HG02981 (cell line): Measurements from ENCODE around the gene NLGN4Y.

Experiments
- ATAC-seq: cut with Tn5 transposase; IDR thresholded peaks from one replicate; pipeline ENCODE4 v1.9.1; 2021; ENCODE audit warnings: mild to moderate bottlenecking, moderate library complexity; ENCODE audit not compliant: unreplicated experiment

NLGN4Y gene

DNA sequence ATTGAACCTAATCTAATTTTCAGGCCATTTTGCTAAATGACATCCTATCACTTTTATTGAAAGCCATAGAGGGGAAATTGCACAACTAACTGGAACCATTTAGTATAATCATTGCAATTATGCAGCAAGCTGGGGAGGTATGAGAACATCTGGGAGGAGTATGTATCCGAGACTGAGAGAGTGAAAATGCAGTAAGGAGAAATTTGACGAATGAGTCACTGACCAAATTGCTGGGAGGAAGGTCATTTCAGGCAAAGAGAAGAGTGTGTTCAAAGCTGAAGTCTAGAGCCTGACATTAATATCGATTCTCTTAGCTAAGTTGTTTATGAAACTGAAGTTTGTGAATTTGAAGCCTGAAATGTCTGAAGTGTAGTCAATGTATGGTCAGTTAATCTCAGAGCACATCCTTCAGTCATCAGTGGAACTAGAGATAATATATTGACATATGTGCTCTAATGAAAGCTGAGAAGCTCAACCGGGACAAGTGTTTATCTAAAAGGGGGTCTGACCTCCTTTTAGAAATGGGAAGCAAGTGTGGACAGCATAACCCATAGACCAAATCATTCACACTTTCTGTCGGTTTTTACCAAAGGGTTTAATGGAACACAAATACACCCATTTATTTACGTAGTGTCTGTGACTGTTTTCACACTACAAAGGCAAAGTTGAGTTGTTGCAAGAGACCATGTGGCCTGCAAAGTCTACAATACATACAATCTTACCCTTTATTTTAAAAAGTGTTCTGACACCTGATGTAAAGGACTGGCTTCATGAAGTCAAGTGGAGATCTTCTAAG, 120.0 kb downstream of the NLGN4Y start:
- no peak for ATAC-seq

- no peak for ATAC-seq
Measured at GRCh38 chrY:14679181-14679580, 154.9 kb downstream of the NLGN4Y start.

GRCh38 chrY:14694543-14694942, 170.2 kb downstream of the NLGN4Y start:
- ATAC-seq: no peak

DNA sequence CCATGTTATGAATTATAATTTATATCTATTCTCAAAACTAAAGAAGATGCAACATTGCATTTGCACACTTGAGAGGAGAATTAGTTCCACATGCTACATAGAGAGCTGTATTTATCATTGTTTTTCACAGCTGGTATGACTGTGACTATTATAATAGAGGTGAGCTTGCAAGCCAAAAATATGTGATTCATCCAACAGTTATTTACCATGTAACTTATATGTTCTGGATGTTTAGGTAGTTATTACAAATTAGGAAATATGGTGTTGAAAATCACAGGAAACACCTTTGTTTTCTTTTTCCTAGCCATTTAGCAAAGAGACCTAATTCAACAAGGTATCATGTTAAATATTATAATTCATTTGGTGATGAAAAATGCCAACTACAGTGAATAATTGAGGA, 183.8 kb downstream of the NLGN4Y start:
- no peak for ATAC-seq

- no peak for ATAC-seq
Measured at GRCh38 chrY:14741596-14741995, 217.3 kb downstream of the NLGN4Y start.

- no peak for ATAC-seq
Measured at GRCh38 chrY:14748329-14748728, 224.0 kb downstream of the NLGN4Y start.

GRCh38 chrY:14755571-14755970, 231.2 kb downstream of the NLGN4Y start:
- no peak for ATAC-seq

GRCh38 chrY:14762903-14763302, 238.6 kb downstream of the NLGN4Y start:
- ATAC-seq: no peak

DNA sequence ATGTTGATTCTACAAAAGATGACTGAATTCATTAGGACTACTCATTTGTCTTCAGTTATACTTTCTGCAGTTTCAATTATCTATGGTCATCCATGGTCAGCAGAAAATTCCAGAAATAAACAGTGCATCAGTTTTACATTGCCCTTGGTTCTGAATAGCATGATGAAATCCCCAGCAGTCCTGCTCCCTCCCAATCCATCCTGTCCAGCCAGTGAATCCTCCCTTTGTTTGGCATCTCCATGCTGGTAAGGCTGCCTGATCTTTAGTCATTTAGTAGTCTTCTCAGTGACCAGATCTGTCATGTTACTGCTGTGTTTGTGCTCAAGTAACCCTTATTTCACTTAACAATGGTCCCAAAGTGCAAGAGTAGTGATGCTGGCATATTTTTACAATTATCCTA, 239.3 kb downstream of the NLGN4Y start:
- ATAC-seq: no peak

GRCh38 chrY:14778208-14778607, 253.9 kb downstream of the NLGN4Y start:
- ATAC-seq: no peak

- ATAC-seq: no peak
Measured at GRCh38 chrY:14793104-14793503, 268.8 kb downstream of the NLGN4Y start.

GRCh38 chrY:14793674-14794073, 269.3 kb downstream of the NLGN4Y start:
- ATAC-seq: no peak

DNA sequence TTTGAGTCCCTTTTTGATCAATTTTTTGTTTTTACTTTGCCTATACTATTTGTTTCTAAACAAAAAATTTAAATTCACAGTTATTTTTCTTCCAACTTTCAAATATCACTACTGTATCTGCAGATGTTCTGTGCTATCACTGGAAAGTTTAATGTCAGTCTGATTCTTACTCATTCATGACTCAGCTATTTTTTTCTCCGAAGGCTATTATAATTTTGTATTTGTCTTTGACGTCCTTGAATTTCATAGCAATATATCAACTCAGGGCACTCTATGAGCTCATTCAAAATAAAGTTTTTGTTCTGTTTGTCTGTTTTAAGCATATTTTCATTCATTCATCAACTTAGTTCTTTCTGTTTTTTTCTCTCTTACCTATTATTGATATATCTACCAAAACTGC, 273.7 kb downstream of the NLGN4Y start:
- ATAC-seq: no peak

- ATAC-seq: no peak
Measured at GRCh38 chrY:14801096-14801495, 276.8 kb downstream of the NLGN4Y start.

DNA sequence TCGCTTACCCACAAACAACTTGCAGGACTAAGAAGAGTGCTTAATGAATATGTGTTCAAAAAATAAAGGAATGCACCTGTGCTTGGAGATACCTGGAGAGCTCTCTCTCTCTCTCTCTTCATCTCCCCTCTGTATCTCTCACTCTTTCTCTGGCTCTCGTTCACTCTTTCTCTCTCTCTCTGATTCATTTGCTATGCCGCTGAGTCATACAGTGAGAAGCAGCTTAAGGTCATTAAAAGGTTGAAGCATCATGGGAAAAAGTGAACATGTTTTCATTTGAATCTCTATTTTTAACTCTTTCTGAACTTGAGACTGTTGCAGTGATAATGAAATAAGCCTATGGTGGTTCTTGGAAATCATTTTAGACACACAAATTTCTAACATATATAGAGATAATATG, 277.8 kb downstream of the NLGN4Y start:
- ATAC-seq: no peak

DNA sequence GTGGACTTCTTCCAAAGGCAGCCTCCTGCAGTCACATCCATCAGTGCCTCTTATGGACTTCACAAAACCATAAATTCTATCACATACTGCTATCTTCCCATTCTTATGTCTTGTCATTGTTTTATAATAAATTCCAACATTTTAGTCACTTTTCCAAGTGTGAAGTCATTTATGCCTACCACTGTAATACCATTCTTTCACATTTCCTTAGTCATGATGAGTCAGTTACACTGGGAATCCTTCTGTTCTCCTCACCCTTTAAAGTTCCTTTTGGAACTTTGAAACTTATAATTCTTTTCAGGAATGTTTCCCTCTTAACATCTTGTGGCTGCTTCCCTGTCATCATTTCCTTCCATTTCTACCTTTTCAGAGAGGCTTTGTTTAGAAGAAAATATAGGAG, 279.7 kb downstream of the NLGN4Y start:
- ATAC-seq: no peak

DNA sequence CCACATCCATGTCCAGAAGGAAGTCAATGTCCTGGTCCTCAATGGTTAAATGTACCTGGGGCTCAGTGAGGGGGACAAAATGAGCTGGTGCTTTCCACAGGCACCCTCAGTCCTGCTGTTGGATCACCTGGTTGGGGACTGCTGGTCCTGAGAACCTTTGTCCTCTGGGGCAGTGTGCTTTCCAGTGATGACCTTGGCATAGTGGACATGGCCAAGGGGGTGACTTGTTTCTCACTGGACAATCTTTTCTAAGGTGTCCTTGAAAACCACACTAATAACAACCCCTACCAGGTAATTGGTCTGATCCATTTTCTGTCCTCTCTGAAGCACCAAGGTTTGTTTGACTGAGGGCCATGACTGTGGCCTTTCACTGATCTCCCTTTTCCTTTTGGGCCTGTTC, 294.1 kb downstream of the NLGN4Y start:
- ATAC-seq: no peak

GRCh38 chrY:14822201-14822600, 297.9 kb downstream of the NLGN4Y start:
- no peak for ATAC-seq

DNA sequence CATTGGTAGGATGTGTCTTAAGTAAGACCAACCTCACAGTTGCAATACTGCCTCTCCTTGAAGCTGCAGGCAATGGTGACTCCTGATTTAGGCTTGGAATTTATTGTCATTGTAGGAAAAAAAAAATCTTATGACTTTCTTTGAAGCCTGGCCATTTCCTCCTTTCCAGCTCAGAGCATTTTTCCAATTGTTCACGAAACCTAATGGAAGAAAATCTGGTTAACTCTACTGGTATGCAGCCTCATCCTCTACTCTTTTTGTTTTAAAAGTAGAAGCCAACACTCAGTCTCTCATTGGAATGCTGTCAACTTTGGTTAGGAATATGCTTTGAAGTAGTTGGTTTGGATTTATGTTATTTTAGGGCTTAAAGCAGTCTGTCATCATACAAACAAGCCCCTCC, 298.6 kb downstream of the NLGN4Y start:
- no peak for ATAC-seq

DNA sequence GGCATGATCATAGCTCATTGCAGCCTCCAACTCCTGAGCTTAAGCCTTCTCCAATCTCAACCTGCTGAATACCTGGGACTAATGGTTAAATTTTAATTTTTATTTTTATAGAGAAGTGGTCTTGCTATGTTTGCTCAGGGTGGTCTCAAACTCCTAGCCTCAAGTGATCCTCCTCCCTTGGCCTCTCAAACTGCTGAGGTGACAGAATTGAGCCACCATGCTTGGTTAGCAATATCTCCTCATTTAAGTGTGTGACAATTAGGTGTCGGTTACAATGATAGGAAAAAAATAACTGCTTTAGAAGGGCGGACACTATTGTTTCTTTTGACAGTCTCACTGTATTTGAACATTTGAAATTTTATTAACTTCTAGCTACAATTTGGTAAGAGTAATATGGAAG, 300.3 kb downstream of the NLGN4Y start:
- no peak for ATAC-seq

GRCh38 chrY:14825728-14826127, 301.4 kb downstream of the NLGN4Y start:
- no peak for ATAC-seq

- no peak for ATAC-seq
Measured at GRCh38 chrY:14828531-14828930, 304.2 kb downstream of the NLGN4Y start.

DNA sequence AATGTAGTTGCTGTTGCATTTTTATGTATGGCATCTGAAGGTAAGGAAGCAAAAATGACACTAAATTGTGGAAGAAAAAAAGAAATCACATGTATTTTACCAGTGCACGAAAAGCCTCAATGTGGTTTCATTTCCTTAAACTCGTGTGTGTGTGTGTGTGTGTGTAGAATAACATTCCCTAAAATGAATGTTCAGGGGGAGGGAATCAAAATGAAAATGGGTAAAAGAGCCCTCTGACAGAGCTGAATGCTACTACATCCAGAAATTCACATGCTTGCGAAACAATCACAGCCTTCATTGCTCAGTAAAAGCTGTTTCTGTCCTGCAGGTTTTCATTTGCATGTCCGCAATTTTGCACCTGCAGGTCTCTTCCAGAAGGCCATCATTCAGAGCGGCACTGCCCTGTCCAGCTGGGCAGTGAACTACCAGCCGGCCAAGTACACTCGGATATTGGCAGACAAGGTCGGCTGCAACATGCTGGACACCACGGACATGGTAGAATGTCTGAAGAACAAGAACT, 305.1 kb downstream of the NLGN4Y start:
- ATAC-seq: no peak
